A549 (cell line): ENCODE results near the gene BARX1. TPM values are rescaled to one million over a fixed set of nuclear protein-coding genes. Genes with fewer than 3 reads are reported as not detected.

Source experiments
- ATAC-seq, 2 experiments: fragments of 200-7000 bp in 1 of 2; fragments of >200 bp in 1 of 2; cut with Nextera tagmentation in 1 of 2; cut with Tn5 transposase in 1 of 2; 3 replicates each; pipeline versions ENCODE4 v1.8.0 to v1.9.1; 2018 to 2020; ENCODE audit warnings: mild to moderate bottlenecking in 1 of 2, moderate library complexity in 1 of 2
- CTCF ChIA-PET: fragments of 300-600 bp; sonication (Branson Sonifier 250); formaldehyde crosslinking; extraction: SDS; loops from one replicate; lab custom pipeline; 2021; ENCODE audit warnings: antibody characterized with exemption, inconsistent platforms; lab: Yijun Ruan, JAX
- POLR2A ChIA-PET: fragments of 350-600 bp; formaldehyde crosslinking; extraction: SDS; loops from one replicate; lab custom pipeline; 2021; ENCODE audit warnings: antibody characterized with exemption, inconsistent platforms; lab: Yijun Ruan, JAX
- DNase-seq, 2 experiments: peaks; one replicate each; pipeline versions ENCODE4 v3.0.0 to v3.0.0-alpha.2; 2011 to 2016; ENCODE audit warnings: low read depth in 1 of 2, low spot score in 1 of 2
- FAIRE-seq: peaks from 2 replicates; lab custom pipeline; 2011; peaks lifted over from hg19 to GRCh38; lab: Jason Lieb, UNC
- H3K27ac ChIP-seq, 2 experiments: fragments of >200 bp; sonication (Bioruptor Twin); formaldehyde crosslinking; 3 replicates each; pipeline ENCODE4 v1.5.1; 2016 to 2017
- H3K4me1 ChIP-seq: fragments of >200 bp; sonication (Bioruptor Twin); formaldehyde crosslinking; 3 replicates; pipeline ENCODE4 v1.6.1; 2016
- H3K4me2 ChIP-seq: fragments of >200 bp; sonication (Bioruptor Twin); formaldehyde crosslinking; 3 replicates; pipeline ENCODE4 v1.6.1; 2016
- H3K4me3 ChIP-seq: fragments of >200 bp; sonication (Bioruptor Twin); formaldehyde crosslinking; 3 replicates; pipeline ENCODE4 v1.5.1; 2016
- H3K9me3 ChIP-seq: fragments of >200 bp; sonication (Bioruptor Twin); formaldehyde crosslinking; 3 replicates; pipeline ENCODE4 v1.6.1; 2016
- BHLHE40 ChIP-seq: IDR thresholded peaks from 2 replicates; pipeline ENCODE4 v1.6.1; 2012; ENCODE audit warnings: low read depth, low read length, inconsistent platforms
- CBX8 ChIP-seq: fragments of 200-600 bp; sonication (generic); IDR thresholded peaks from 2 replicates; pipeline ENCODE4 v1.6.1; 2016
- CEBPB ChIP-seq, 2 experiments: fragments of >200 bp in 1 of 2; sonication (Bioruptor Twin) in 1 of 2; formaldehyde crosslinking in 1 of 2; IDR thresholded peaks; 2 replicates each; pipeline ENCODE4 v1.6.1; 2012 to 2016
- CHD2 ChIP-seq: fragments of 150-350 bp; IDR thresholded peaks from 2 replicates; pipeline ENCODE4 v1.6.1; 2014; ENCODE audit warnings: low read length; ENCODE audit not compliant: partially characterized antibody
- EHF ChIP-seq: fragments of 250-450 bp; sonication (Bioruptor Pico); IDR thresholded peaks from 2 replicates; pipeline ENCODE4 v1.5.0; 2020; ENCODE audit warnings: mild to moderate bottlenecking
- EHMT2 ChIP-seq: fragments of 200-600 bp; sonication (generic); IDR thresholded peaks from 2 replicates; pipeline ENCODE4 v1.6.1; 2016; ENCODE audit warnings: antibody characterized with exemption, low read depth, mild to moderate bottlenecking, moderate library complexity
- EP300 ChIP-seq, 2 experiments: fragments of >200 bp; sonication (Bioruptor Twin); formaldehyde crosslinking; IDR thresholded peaks; 2 replicates in 1 of 2; 3 replicates in 1 of 2; pipeline ENCODE4 v1.6.1; 2016 to 2017
- FOSL2 ChIP-seq, 2 experiments: fragments of 450-650 bp in 1 of 2; fragments of >200 bp in 1 of 2; sonication (Bioruptor Twin) in 1 of 2; formaldehyde crosslinking; IDR thresholded peaks; 2 replicates each; pipeline versions ENCODE4 v1.5.0 to v1.6.1; 2016 to 2020; ENCODE audit warnings: mild to moderate bottlenecking in 1 of 2, moderate library complexity in 1 of 2
- FOXS1 ChIP-seq: fragments of 250-450 bp; sonication (Bioruptor Pico); IDR thresholded peaks from 2 replicates; pipeline ENCODE4 v1.5.0; 2020; ENCODE audit warnings: mild to moderate bottlenecking, moderate library complexity
- GATA3 ChIP-seq: IDR thresholded peaks from 2 replicates; pipeline ENCODE4 v1.6.1; 2012; ENCODE audit warnings: borderline replicate concordance
- HDAC2 ChIP-seq: fragments of 200-600 bp; sonication (generic); IDR thresholded peaks from 2 replicates; pipeline ENCODE4 v1.6.1; 2016
- HES2 ChIP-seq: fragments of >200 bp; sonication (Bioruptor Twin); formaldehyde crosslinking; IDR thresholded peaks from 2 replicates; pipeline ENCODE4 v1.6.1; 2016
- HEYL ChIP-seq: fragments of 250-450 bp; sonication (Bioruptor Pico); IDR thresholded peaks from 2 replicates; pipeline ENCODE4 v1.8.0; 2021; ENCODE audit warnings: mild to moderate bottlenecking, moderate library complexity
- HMGXB4 ChIP-seq: fragments of 250-450 bp; sonication (Bioruptor Pico); IDR thresholded peaks from 2 replicates; pipeline ENCODE4 v1.5.0; 2021; ENCODE audit warnings: mild to moderate bottlenecking, moderate library complexity, borderline replicate concordance
- JUNB ChIP-seq: fragments of >200 bp; sonication (Bioruptor Twin); formaldehyde crosslinking; IDR thresholded peaks from 2 replicates; pipeline ENCODE4 v1.6.1; 2016
- KDM1A ChIP-seq: fragments of 200-600 bp; sonication (generic); IDR thresholded peaks from 2 replicates; pipeline ENCODE4 v1.6.1; 2016; ENCODE audit warnings: low read depth, mild to moderate bottlenecking
- MAFK ChIP-seq: fragments of 450-650 bp; IDR thresholded peaks from 2 replicates; pipeline ENCODE4 v1.6.1; 2014; ENCODE audit not compliant: partially characterized antibody
- MYC ChIP-seq: IDR thresholded peaks from 2 replicates; pipeline ENCODE4 v1.6.1; 2012; ENCODE audit warnings: mild to moderate bottlenecking, inconsistent platforms, low read length, improper control_type of control experiment, borderline replicate concordance
- NFE2L2 ChIP-seq: fragments of 150-350 bp; conservative IDR thresholded peaks from 2 replicates; pipeline ENCODE4 v1.6.1; 2014; ENCODE audit warnings: low read length
- NPAS2 ChIP-seq: fragments of 250-450 bp; sonication (Bioruptor Pico); IDR thresholded peaks from 2 replicates; pipeline ENCODE4 v1.8.0; 2022; ENCODE audit warnings: mild to moderate bottlenecking, moderate library complexity, borderline replicate concordance
- PBX3 ChIP-seq: IDR thresholded peaks from 2 replicates; pipeline ENCODE4 v1.6.1; 2012
- PHF8 ChIP-seq: fragments of 200-600 bp; sonication (generic); IDR thresholded peaks from 2 replicates; pipeline ENCODE4 v1.6.1; 2016; ENCODE audit warnings: low read depth, mild to moderate bottlenecking, antibody characterized with exemption, moderate library complexity, borderline replicate concordance
- RAD21 ChIP-seq, 2 experiments: fragments of >200 bp in 1 of 2; sonication (Bioruptor Twin) in 1 of 2; formaldehyde crosslinking in 1 of 2; IDR thresholded peaks in 1 of 2; conservative IDR thresholded peaks in 1 of 2; 2 replicates in 1 of 2; 3 replicates in 1 of 2; pipeline ENCODE4 v1.6.1; 2012 to 2018; ENCODE audit warnings: inconsistent platforms in 1 of 2
- RCOR1 ChIP-seq: fragments of 150-350 bp; IDR thresholded peaks from 2 replicates; pipeline ENCODE4 v1.6.1; 2014; ENCODE audit warnings: antibody characterized with exemption, low read length, low read depth
- REST ChIP-seq: fragments of 200-600 bp; sonication (generic); IDR thresholded peaks from 2 replicates; pipeline ENCODE4 v1.6.1; 2016; ENCODE audit warnings: antibody characterized with exemption, mild to moderate bottlenecking, moderate library complexity
- SMC3 ChIP-seq: fragments of >200 bp; sonication (Bioruptor Twin); formaldehyde crosslinking; IDR thresholded peaks from 3 replicates; pipeline ENCODE4 v1.6.1; 2018; ENCODE audit warnings: inconsistent platforms
- SREBF2 ChIP-seq: fragments of 450-650 bp; IDR thresholded peaks from 2 replicates; pipeline ENCODE4 v1.6.1; 2014; ENCODE audit warnings: mild to moderate bottlenecking, moderate library complexity
- ZC3H11A ChIP-seq: fragments of 450-650 bp; IDR thresholded peaks from 2 replicates; pipeline ENCODE4 v1.6.1; 2014; ENCODE audit warnings: antibody characterized with exemption, mild to moderate bottlenecking
- ZNF302 ChIP-seq: fragments of 250-450 bp; sonication (Bioruptor Pico); IDR thresholded peaks from 2 replicates; pipeline ENCODE4 v1.9.0; 2021; ENCODE audit warnings: inconsistent platforms, mild to moderate bottlenecking, moderate library complexity
- ZSCAN20 ChIP-seq: fragments of 250-450 bp; sonication (Bioruptor Pico); IDR thresholded peaks from 2 replicates; pipeline ENCODE4 v1.8.0; 2022; ENCODE audit warnings: mild to moderate bottlenecking, moderate library complexity
- WGBS: methylation state at CpG from one replicate; pipeline ENCODE4 v1.1.6; 2017; ENCODE audit errors: missing lambda C conversion rate; 5-methylcytosine and 5-hydroxymethylcytosine counted together
- polyA plus RNA-seq, 4 experiments: library from polyadenylated mRNA; depleted of rRNA in 3 of 4; stranded (reverse); fragments of >200 nt; fragmentation: RNase III in 1 of 4; extraction: RNeasy Plus Mini Kit Qiagen cat#74134 plus additional on column Dnase treatment in 1 of 4; gene quantifications; 2 replicates in 3 of 4; 3 replicates in 1 of 4; pipeline ENCODE4 v1.2.3, GENCODE V29; 2011 to 2017

The BARX1 gene
- polyA plus RNA-seq, 2 of the 4 experiments (the other 2 are of a cell fraction), result 3.5 to 7.3 TPM

DNA sequence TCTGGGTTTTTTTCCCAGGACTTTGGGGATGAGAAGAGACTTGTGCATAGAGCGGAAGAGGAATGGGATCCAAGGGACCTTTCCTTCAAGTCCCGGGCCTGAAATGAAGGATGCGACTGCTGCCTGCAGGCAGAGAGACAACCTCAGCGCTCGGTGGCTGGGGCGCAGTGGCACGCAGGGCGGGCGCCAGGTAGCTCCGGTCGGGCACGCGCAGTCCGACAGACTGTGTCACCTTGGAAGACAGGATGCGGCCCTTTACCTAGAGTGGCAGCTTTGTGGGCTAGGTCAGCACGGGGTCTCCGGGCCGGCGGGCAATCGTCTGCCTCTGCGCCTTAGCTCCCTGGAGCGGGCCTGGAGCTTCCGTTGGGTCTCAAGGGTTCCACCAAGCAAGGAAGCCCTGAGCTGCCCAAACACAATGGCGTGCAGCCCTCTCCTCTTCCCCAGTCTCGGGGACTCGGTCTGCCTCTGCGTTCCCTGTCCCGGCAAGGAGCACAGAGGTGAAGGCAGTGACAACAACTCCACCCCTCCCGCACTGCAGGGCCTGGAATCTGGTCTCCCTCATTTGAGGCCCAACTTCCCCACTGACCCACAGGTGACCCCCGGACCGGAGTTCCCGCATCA is 6.0 kb downstream of the BARX1 start:
- ChIA-PET POLR2A (no interaction called here), CTCF (interaction anchor here (0.6 to 10.0 kb wide), 2 partner anchors 14 to 171 kb away, joined by 3 to 56 read pairs; no protein-coding TSS in a partner anchor)
- no peak for TF ChIP-seq EHMT2
- TF ChIP-seq NFE2L2, result no peak
- TF ChIP-seq NPAS2, result no peak
- no peak for TF ChIP-seq HES2
- TF ChIP-seq PHF8, result no peak
- TF ChIP-seq EP300 (IDR thresholded peaks at IDR 0.05), result no peak
- no peak for TF ChIP-seq BHLHE40
- TF ChIP-seq HDAC2, result no peak
- no peak for TF ChIP-seq CHD2
- no peak for TF ChIP-seq ZC3H11A
- no peak for TF ChIP-seq RAD21 (conservative IDR thresholded peaks at IDR 0.05 in 1 of 2, IDR thresholded peaks at IDR 0.05 in 1 of 2)
- no peak for TF ChIP-seq JUNB
- Histone ChIP-seq H3K4me3 (no peak overlapping the region), H3K9me3 (no peaks in the 10 kb centered on the region), H3K4me1 (no peaks in the 10 kb centered on the region), H3K27ac (no peak overlapping the region), H3K4me2 (no peak overlapping the region)
- DNase-seq, result no peak
- FAIRE-seq, result no peak
- WGBS, result 86% methylated on average over 30 of the region's 32 CpGs
- no peak for ATAC-seq

- no peak overlapping the region for H3K4me3 ChIP-seq
- TF ChIP-seq RCOR1 (no peak), SREBF2 (no peak), HEYL (CRISPR knock-in tag) (no peak), CEBPB (IDR thresholded peaks at IDR 0.05) (no peak), SMC3 (no peak), MYC (no peak), KDM1A (no peak), FOXS1 (no peak), CHD2 (no peak), MAFK (no peak), ZNF302 (CRISPR knock-in tag) (no peak), EHF (CRISPR knock-in tag) (no peak), CBX8 (no peak), EP300 (IDR thresholded peaks at IDR 0.05) (no peak), ZSCAN20 (CRISPR knock-in tag) (no peak), HMGXB4 (CRISPR knock-in tag) (no peak), FOSL2 (IDR thresholded peaks at IDR 0.05) (no peak), FOSL2 (CRISPR knock-in tag; IDR thresholded peaks at IDR 0.05) (no peak), PBX3 (no peak), REST (no peak), GATA3 (no peak)
- POLR2A ChIA-PET, result no interaction called here
- no peak overlapping the region for H3K4me2 ChIP-seq
- DNase-seq, result no peak
- ATAC-seq, result no peak
- CTCF ChIA-PET, result interaction anchor here (0.6 to 10.0 kb wide), 2 partner anchors 14 to 172 kb away, joined by 3 to 56 read pairs; no protein-coding TSS in a partner anchor
- H3K27ac ChIP-seq, result no peak overlapping the region
- no peak for FAIRE-seq
- 77% methylated on average over 29 of the region's 40 CpGs for WGBS
- H3K9me3 ChIP-seq, result no peaks in the 10 kb centered on the region
- no peaks in the 10 kb centered on the region for H3K4me1 ChIP-seq
These were observed 6.6 kb downstream of the BARX1 start for GRCh38 chr9:93948441-93949072.
